CD4-positive, alpha-beta T cell treated with Interleukin-2 at 100 ng/mL for 4 hours (primary cell): ENCODE measurements around the gene RNU6-9.
A peak's percentile ranks its signal among the peaks of the same experiment; 100 is the strongest.
"Not testable (repeated sequence)": the region's sequence is repeated elsewhere in the genome, so short reads cannot be mapped to it uniquely, and the experiment has no call there.

ENCODE experiments used
- DNase-seq: peaks from one replicate; pipeline ENCODE4 v3.0.0-alpha.2; 2020; ENCODE audit warnings: low spot score

Gene RNU6-9

GRCh38 chr19:861756-862580, 31.3 kb upstream of the RNU6-9 start:
- peak; percentile 46 for DNase-seq

DNA sequence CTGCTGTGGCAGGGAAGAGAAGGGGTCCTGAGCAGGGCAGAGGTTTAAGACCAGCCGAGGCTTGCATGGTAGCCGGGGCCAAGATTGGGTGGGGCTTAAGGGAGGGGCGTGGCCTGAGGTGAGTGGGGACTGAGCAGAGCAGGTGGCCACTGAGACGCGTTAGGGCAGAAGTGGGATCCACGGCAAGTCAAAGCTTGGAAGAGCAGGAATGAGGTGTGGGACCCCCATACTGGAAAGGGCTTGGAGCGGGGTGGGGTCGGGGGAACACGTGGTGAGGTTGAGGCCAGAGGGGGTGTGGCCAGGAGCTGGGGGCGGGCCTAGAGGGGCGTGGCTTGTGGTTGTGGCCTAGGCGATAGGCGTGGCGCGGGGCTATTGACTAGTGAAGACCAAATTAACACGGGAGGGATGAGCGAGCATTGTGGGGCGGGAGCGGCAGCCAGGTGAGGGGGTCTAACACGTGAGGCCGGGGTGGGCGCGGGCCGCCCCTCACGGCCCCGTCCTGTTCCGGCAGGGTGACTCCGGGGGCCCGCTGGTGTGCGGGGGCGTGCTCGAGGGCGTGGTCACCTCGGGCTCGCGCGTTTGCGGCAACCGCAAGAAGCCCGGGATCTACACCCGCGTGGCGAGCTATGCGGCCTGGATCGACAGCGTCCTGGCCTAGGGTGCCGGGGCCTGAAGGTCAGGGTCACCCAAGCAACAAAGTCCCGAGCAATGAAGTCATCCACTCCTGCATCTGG, 30.5 kb upstream of the RNU6-9 start:
- DNase-seq: peak; percentile 70

- DNase-seq: no peak
These were observed 30.0 kb upstream of the RNU6-9 start for GRCh38 chr19:863315-863620.

DNA sequence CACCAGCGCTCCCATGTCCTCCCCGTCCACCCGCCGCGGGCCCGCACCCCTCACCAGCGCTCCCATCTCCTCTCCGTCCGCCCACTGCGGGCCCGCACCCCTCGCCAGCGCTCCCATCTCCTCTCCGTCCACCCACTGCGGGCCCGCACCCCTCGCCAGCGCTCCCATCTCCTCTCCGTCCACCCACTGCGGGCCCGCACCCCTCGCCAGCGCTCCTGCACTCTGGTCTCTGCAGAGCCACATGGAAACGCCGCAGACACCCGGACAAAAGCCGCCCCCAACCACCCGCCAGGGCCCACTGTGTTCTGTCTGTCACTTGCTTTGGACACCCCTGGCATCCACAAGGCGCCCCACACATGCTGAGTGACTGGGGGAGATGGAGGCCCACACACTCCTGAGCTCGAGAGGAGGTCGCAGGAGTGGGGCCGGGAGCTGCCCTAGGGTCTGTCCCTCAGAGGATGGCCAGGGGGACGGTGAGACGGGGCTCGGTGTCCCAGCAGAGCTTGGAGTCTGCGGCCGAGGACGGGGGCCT, 26.4 kb upstream of the RNU6-9 start:
- no peak for DNase-seq

DNA sequence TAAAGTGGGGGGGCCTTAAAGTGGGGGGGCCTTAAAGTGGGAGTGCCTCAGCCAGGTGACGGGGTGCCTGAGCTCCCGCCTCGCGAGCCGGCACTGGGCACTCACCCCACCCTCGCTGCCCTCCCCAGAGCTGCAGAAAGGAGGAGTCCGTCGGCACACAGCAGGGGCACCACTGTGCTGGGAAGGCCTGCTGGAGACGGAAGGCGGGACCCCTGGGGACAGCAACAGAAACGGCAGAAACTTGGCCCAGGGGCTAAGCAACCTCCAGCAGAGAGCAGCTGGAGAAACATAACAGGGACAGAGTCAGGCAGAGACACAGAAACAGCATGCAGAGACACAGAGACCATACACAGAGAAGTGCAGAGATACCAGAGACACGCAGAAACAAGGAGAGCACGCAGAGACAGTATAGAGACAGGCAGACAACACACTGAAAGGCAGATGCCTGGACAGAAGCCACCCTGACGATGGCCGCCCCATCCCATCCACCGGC, 25.9 kb upstream of the RNU6-9 start:
- no peak for DNase-seq

DNA sequence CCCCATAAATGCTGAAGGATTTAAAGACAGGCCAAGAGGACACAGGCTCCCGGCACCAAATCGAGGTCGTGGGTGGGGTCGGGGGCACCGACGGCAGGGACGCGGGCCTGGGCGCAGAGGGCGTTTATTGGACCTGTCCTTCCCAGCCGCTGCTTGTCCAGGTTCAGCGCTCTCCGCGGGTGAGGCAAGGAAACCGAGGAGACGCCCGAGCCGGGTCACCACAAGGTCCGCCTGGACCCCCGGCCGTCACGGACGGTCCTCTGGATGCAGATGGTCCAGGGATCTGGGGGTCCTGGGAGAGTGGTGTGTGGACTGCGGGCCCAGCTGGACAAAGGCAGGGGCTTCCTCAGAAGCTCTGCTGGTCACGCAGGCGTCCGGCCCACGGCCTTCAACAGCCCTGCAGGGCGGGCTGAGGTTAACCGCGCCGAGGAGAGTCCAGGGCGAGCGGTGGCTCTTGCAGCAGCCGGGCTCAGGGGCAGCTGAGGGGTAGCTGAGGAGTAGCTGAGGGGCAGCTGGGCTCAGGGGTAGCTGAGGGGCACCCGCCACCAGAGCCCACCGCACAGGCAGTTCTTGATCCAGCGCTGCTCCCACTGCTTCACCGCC, 25.3 kb upstream of the RNU6-9 start:
- DNase-seq: no peak

DNA sequence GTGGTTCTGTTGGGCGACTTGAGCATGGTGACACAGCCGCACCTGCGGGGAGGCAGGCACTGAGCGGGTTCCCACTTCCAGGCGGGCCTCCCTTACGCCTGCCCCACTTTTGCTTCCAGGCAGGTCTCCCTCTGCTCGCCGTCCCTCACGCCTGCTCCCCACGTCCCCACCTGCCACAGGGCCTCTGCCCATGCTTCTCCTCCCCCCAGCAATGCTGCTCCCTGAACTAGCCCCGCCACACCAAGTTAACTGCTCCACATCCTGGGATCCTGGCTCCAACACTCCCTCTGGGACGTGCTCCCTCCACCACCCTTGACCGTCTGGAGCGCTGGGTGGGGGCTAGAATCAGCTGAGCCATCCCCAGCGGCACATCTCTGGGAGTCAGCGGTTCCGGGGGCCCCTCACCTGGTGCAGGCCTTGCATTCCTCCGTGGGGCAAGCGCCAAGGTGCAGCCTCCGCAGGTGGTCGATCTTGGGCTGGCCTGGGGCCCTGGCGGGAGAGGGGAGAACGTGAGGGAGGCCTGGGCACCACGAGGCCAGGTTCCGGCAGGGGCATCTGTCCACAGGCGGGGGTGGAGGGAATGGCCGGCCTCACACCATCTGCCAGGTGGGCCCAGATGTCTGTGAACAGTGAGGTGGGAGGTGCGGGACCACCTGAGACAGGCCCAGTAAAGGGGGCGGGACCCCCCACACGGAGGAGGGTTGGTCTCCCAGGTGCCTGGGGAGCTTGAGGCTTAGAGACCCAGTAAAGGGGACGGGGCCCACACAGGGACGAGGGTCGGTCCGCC, 24.6 kb upstream of the RNU6-9 start:
- no peak for DNase-seq

- no peak for DNase-seq
These were observed 23.8 kb upstream of the RNU6-9 start for GRCh38 chr19:869245-870177.

DNA sequence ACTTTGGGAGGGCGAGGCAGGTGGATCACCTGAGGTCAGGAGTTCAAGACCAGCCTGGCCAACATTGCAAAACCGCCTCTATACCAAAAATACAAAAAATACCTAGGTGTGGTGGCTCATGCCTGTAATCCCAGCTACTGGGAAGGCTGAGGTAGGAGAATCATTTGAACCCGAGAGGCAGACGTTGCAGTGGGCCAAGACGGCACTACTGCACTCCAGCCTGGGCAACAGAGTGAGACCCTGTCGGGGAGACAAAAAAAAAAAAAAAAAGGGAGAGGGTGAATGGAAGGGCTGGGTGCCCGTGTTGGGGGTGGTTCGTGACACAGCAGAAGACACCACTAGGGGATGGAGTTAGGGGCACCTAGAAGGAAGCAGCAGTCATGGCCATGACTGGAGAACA, 23.0 kb upstream of the RNU6-9 start:
- no peak for DNase-seq

DNA sequence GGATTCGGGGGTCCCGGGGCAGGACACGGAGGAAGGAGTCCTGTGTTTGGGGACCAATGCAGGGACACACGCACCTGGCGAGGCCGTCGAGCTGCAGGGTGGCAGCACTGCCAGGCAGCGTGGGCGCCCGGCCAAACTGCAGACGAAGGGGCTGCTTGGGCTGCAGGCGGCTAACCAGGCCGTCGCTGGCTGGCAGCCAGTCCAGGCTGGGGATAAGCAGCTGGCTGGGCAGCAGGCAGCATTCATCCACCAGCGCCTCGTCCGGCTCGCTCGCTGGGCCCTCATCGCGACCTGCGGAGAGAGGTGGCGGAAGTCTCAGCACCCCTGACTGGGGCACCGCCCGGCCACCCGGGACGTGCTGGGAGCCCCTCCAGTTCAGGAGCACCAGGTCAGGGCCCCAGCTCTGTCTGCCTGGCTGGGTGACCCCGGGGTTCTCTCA, 22.3 kb upstream of the RNU6-9 start:
- DNase-seq: no peak

DNA sequence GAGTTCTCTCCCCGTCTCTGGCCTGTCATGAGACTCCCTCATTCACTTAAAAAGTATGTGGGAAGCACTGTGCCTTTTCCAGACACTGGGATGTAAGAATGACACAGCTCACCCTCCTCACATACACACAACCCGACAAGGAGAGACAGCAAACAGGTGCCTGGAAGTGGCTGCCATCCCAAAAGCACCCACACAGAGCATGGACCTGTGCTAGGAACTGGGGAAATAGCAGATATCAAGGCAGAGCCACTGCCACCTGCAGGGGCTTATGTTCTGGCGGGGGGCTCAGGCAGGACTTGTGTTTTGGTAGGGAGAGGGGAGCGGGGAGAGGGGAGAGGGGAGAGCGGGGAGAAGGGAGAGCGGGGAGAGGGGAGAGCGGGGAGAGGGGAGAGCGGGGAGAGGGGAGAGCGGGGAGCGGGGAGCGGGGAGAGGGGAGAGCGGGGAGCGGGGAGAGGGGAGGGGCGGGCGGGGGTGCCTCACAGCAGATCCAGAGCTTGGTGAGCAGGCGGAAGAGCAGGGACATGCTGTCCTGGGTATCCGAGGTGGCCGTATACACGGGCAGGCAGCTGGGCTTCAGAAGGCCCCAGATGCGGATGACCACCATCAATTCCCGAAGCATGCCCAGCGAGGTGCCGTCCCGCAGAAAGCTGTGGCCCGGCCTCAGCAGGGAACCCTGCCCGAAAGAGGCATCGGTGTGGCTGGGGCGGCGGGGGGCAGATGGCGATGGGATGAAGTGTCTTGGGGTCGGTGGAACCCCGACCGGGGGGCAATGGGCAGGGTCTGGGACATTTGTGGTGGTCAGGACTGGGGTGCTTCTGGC, 21.6 kb upstream of the RNU6-9 start:
- no peak for DNase-seq

- peak; percentile 82 for DNase-seq
These were observed 20.9 kb upstream of the RNU6-9 start for GRCh38 chr19:872266-872951.

GRCh38 chr19:873084-873483, 20.2 kb upstream of the RNU6-9 start:
- DNase-seq: peak; percentile 79

DNA sequence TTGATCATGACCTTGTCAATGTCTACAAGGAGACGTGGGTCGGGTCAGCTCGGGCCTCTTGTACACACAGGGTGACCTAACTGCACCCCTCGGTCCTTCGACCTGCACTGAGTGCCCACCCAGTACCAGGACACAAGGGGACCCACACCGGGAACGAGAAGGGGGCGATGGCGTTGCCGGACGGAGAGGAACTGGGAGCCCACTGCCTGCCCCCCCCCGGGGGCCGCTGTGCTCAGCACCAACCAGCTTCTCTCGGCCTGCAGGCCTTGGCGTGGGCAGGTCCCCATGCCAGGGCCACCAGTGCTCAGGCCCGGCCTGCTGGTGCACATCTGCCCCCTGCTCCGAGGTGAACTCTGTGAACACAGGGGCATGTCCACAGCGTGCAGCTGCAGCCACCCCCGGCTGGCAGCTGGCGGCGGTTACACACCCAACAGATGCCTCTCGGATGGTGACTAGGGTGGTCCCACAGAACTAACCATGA, 19.7 kb upstream of the RNU6-9 start:
- DNase-seq: no peak

DNA sequence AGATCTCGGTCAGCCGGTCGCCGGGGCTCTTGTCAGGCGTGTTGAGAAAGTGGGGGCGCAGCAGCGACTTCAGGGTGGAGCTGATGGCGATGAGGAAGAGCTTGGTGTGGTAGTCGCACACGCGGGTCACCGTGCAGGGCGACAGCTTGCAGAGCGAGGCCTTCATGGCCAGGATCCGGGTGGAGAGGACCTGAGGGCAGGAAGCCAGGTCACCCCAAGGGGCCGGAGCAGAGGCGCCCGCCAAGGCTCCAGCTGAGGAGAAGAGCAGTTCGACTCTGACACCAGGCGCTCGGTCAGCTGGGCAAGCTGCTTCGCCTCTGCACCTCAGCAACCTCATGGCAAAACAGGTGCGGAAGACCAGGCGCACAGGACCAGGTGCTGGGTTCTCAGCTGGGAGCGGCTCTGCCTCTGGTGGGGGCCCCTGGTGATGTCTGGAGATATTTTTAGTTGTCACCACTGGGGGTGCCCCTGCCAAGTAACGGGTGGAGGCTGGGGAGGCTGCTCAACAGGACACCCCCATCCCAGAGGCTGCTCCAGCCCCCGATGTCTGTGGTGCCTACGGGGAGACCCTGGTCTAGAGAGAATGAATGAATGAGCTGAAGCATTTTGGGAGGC, 17.9 kb upstream of the RNU6-9 start:
- no peak for DNase-seq

DNA sequence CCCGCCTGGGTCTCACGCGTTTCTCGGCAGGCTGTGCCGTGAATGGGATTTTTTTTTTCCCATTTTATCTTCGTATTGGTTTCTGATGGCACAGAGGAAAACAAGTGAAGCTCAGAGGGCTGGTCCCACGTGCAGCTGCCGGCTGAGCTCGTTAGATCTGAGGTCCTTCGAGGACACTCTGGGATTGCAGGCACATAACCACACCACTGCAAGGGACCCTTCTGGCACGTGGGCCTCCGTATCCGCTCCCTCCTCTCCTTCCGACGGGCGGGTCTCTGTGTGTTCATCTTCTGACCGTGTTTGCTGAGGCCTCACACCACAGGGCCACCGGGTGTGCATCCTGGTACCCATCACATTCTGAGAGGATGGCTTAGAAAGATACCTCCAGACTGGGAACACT, 17.2 kb upstream of the RNU6-9 start:
- no peak for DNase-seq

- DNase-seq: no peak
These were observed 16.4 kb upstream of the RNU6-9 start for GRCh38 chr19:876780-877314.

DNA sequence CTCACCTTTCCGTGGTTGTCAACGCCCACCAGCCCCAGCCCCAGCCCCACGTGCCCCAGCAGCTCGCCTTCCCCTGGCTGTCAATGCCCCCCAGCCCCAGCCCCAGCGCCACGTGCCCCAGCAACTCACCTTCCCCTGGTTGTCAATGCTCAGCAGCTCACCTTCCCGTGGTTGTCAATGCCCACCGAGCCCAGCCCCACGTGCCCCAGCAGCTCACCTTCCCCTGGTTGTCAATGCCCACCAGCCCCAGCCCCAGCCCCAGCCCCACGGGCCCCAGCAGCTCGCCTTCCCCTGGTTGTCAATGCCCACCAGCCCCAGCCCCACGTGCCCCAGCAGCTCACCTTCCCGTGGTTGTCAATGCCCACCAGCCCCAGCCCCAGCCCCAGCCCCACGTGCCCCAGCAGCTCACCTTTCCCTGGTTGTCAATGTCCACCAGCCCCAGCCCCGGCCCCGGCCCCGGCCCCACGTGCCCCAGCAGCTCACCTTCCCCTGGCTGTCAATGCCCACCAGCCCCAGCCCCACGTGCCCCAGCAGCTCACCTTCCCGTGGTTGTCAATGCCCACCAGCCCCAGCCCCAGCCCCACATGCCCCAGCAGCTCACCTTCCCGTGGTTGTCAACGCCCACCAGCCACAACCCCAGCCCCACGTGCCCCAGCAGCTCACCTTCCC, 15.2 kb upstream of the RNU6-9 start:
- not testable (repeated sequence) for DNase-seq
